GM23338 (cell line): ENCODE data around the gene MAST4.

Experiments
- CREB1 ChIP-seq: fragments of 250-450 bp; sonication (Bioruptor Pico); IDR thresholded peaks from 2 replicates; pipeline ENCODE4 v1.5.0; 2020; ENCODE audit warnings: low read depth, mild to moderate bottlenecking, moderate library complexity
- EZH2 ChIP-seq: fragments of 200-600 bp; sonication (generic); IDR thresholded peaks from one replicate; pipeline ENCODE4 v1.8.0; 2017; ENCODE audit warnings: antibody characterized with exemption, mild to moderate bottlenecking, low read depth; ENCODE audit not compliant: unreplicated experiment
- JUNB ChIP-seq: IDR thresholded peaks from one replicate; pipeline ENCODE4 v1.6.1; 2016; ENCODE audit warnings: antibody characterized with exemption; ENCODE audit not compliant: unreplicated experiment
- TF ChIP-seq, protein P1 (sequence below), 2 experiments: fragments of 200-600 bp in 1 of 2; sonication (generic) in 1 of 2; conservative IDR thresholded peaks; 2 replicates each; pipeline versions ENCODE4 v1.5.1 to v1.6.1; 2016 to 2017; ENCODE audit warnings: antibody characterized with exemption in 2 of 2, low read depth in 2 of 2, mild to moderate bottlenecking in 2 of 2, moderate library complexity in 1 of 2
- TF ChIP-seq, protein P2 (sequence below): fragments of 250-450 bp; sonication (Bioruptor Pico); IDR thresholded peaks from 2 replicates; pipeline ENCODE4 v1.5.0; 2020; ENCODE audit warnings: mild to moderate bottlenecking, moderate library complexity

DNA sequence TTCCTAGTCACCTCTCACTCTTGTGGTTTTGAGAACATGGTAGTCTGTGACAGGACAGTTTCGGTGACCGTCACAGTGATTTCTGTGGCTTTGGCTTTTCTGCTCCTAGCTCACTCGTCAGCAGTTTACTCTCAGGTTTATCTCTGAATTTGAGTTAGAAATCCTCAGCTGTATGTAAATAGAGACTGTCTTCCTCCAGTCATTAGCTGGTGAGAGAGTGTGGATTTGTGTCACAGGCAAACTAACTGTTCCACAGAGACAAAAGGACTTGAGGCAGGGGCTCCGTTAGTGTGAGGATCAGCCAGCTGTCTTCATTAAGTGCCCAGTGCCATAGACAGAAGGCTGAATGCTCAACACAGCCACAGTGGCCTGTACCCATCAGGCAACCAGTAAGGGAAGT lies 469.0 kb downstream of the MAST4 start:
- TF ChIP-seq, protein P1, sequence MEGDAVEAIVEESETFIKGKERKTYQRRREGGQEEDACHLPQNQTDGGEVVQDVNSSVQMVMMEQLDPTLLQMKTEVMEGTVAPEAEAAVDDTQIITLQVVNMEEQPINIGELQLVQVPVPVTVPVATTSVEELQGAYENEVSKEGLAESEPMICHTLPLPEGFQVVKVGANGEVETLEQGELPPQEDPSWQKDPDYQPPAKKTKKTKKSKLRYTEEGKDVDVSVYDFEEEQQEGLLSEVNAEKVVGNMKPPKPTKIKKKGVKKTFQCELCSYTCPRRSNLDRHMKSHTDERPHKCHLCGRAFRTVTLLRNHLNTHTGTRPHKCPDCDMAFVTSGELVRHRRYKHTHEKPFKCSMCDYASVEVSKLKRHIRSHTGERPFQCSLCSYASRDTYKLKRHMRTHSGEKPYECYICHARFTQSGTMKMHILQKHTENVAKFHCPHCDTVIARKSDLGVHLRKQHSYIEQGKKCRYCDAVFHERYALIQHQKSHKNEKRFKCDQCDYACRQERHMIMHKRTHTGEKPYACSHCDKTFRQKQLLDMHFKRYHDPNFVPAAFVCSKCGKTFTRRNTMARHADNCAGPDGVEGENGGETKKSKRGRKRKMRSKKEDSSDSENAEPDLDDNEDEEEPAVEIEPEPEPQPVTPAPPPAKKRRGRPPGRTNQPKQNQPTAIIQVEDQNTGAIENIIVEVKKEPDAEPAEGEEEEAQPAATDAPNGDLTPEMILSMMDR (conservative IDR thresholded peaks at IDR 0.05; ENCODE audit: low read depth in 2 of 2), result no peak
- TF ChIP-seq, protein P2, sequence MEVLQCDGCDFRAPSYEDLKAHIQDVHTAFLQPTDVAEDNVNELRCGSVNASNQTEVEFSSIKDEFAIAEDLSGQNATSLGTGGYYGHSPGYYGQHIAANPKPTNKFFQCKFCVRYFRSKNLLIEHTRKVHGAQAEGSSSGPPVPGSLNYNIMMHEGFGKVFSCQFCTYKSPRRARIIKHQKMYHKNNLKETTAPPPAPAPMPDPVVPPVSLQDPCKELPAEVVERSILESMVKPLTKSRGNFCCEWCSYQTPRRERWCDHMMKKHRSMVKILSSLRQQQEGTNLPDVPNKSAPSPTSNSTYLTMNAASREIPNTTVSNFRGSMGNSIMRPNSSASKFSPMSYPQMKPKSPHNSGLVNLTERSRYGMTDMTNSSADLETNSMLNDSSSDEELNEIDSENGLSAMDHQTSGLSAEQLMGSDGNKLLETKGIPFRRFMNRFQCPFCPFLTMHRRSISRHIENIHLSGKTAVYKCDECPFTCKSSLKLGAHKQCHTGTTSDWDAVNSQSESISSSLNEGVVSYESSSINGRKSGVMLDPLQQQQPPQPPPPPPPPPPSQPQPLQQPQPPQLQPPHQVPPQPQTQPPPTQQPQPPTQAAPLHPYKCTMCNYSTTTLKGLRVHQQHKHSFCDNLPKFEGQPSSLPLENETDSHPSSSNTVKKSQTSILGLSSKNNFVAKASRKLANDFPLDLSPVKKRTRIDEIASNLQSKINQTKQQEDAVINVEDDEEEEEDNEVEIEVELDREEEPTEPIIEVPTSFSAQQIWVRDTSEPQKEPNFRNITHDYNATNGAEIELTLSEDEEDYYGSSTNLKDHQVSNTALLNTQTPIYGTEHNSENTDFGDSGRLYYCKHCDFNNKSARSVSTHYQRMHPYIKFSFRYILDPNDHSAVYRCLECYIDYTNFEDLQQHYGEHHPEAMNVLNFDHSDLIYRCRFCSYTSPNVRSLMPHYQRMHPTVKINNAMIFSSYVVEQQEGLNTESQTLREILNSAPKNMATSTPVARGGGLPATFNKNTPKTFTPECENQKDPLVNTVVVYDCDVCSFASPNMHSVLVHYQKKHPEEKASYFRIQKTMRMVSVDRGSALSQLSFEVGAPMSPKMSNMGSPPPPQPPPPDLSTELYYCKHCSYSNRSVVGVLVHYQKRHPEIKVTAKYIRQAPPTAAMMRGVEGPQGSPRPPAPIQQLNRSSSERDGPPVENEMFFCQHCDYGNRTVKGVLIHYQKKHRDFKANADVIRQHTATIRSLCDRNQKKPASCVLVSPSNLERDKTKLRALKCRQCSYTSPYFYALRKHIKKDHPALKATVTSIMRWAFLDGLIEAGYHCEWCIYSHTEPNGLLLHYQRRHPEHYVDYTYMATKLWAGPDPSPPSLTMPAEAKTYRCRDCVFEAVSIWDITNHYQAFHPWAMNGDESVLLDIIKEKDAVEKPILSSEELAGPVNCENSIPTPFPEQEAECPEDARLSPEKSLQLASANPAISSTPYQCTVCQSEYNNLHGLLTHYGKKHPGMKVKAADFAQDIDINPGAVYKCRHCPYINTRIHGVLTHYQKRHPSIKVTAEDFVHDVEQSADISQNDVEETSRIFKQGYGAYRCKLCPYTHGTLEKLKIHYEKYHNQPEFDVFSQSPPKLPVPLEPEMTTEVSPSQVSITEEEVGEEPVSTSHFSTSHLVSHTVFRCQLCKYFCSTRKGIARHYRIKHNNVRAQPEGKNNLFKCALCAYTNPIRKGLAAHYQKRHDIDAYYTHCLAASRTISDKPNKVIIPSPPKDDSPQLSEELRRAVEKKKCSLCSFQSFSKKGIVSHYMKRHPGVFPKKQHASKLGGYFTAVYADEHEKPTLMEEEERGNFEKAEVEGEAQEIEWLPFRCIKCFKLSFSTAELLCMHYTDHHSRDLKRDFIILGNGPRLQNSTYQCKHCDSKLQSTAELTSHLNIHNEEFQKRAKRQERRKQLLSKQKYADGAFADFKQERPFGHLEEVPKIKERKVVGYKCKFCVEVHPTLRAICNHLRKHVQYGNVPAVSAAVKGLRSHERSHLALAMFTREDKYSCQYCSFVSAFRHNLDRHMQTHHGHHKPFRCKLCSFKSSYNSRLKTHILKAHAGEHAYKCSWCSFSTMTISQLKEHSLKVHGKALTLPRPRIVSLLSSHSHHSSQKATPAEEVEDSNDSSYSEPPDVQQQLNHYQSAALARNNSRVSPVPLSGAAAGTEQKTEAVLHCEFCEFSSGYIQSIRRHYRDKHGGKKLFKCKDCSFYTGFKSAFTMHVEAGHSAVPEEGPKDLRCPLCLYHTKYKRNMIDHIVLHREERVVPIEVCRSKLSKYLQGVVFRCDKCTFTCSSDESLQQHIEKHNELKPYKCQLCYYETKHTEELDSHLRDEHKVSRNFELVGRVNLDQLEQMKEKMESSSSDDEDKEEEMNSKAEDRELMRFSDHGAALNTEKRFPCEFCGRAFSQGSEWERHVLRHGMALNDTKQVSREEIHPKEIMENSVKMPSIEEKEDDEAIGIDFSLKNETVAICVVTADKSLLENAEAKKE (CRISPR knock-in tag), result no peak
- TF ChIP-seq CREB1, result no peak
- TF ChIP-seq EZH2, result no peak
- no peak for TF ChIP-seq JUNB
